GM12892 (cell line): ENCODE results near the gene KCNK2.

Experiments
- DNase-seq: peaks from one replicate; pipeline ENCODE4 v3.0.0; 2011; ENCODE audit not compliant: insufficient read length
- FAIRE-seq: peaks from 2 replicates; lab custom pipeline; 2011; peaks lifted over from hg19 to GRCh38; lab: Jason Lieb, UNC
- POLR2A ChIP-seq: IDR thresholded peaks from 2 replicates; pipeline ENCODE4 v1.6.1; 2011; ENCODE audit warnings: low read depth, low read length, control low read depth
- POLR2AphosphoS5 ChIP-seq: IDR thresholded peaks from 2 replicates; pipeline ENCODE4 v1.6.1; 2011; ENCODE audit warnings: low read depth, low read length, control low read depth
- TAF1 ChIP-seq: IDR thresholded peaks from 2 replicates; pipeline ENCODE4 v1.6.1; 2011; ENCODE audit warnings: low read depth, mild to moderate bottlenecking, control low read depth, low read length, borderline replicate concordance

KCNK2 gene

DNA sequence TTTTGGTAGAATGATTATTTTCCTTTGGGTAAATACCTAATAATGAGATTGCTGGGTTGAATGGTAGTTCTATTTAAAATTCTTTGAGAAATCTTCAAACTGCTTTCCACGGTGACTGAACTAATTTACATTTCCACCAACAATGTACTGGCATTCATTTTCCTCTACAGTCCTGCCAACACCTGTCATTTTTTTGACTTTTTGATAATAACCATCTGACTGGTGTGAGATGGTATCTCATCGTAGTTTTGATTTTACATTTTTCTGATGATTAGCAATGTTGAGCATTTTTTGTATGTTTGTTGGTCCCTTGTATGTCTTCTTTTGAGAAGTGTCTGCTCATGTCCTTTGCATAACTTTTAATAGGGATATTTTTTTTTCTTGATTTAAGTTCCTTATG, 23.5 kb downstream of the KCNK2 start:
- FAIRE-seq: no peak
- TF ChIP-seq POLR2A (no peak), TAF1 (no peak), POLR2AphosphoS5 (no peak)
- no peak for DNase-seq

DNA sequence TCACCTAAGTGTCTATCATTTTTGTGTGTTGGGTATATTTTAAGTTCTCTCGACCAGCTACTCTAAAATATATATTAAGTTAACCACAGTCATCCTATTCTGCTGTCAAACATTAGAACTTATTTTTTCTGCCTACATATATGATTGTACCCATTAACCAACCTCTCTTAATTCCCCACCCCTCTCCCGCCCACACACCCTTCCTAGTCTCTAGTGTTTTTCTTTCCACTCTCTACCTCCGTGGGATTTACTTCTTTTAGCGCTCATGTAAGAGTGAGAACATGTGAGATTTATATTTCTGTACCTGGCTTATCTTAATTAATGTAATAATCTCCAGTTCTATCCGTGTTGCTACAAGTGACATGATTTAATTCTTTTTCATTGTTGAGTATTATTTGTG, 26.6 kb downstream of the KCNK2 start:
- DNase-seq (no peak), FAIRE-seq (no peak)
- TF ChIP-seq POLR2A (no peak), POLR2AphosphoS5 (no peak), TAF1 (no peak)

DNA sequence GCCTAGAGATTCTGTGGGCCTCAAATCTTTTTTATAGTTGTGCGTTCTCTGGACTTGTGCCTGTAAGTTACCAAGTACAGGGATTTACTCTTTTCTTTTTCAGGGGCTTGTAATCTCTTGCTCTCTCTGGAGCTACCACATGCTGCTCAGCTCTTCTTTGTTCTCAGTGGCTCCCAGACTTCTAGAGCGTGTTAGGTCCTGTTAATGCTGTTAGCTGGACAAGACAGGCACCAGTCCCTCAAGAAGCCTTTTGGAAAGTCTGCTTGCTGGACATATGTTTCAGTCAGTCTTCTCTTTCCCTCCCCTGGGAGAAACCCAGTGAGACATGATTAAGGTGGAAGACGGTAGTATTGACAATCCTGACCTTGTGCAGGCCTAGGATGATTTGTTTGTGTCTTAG, 29.4 kb downstream of the KCNK2 start:
- FAIRE-seq: no peak
- TF ChIP-seq POLR2AphosphoS5 (no peak), TAF1 (no peak), POLR2A (no peak)
- no peak for DNase-seq

DNA sequence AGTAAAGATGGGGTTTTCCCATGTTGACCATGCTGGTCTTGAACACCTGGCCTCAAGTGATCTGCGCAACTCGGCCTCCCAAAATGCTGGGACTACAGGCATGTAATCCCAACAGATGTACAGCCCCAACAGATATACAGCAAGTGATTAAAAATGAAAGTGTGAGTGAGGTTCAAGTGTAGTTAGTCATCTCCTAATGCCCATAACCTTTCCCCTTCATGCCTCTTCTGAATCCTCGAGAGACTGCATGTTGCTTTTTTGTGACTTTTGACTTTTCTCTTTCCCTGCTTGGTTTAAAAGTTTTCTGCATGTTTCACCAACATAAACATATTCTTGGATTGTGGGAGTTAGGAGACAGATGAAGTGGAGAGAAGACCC, 31.2 kb downstream of the KCNK2 start:
- FAIRE-seq: no peak
- DNase-seq: no peak
- TF ChIP-seq POLR2A: no peak
- TF ChIP-seq TAF1: no peak
- TF ChIP-seq POLR2AphosphoS5: no peak

DNA sequence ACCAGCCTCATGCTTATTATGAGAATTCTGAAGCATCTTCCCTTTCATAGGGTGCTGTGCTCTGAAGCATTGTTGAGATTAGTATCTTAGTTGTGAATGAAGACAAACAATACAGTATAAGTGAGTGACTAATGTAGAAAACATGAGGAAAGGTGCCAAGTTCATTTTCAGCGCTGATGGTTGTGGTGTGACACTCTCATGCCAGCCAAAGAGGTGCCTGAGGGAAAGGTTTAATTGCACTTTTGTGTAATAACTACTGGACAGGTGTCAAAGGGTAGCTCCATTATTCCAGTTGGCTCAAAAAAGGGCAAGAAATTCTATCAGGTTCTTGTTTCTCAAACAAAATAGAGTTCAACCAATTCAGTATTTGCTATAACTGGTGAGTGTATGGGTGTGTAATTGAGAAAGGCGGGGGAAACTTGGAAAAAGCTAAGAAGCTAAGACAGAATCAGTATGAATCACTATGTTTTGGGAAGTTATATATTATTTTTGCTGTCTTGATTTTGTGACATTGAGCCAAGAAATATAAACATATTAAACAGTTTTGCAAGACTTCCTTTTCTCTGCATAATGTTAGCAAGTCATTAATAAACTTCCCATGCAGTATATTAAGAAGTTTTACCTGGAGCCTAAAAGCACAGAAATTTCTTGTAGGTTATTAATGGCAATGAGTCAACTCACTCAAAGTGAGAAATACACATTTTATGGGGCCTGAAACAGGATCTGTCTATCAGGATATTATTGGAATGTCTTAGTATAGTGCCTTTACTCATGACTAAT, 31.8 kb downstream of the KCNK2 start:
- no peak for TF ChIP-seq POLR2AphosphoS5
- no peak for TF ChIP-seq POLR2A
- TF ChIP-seq TAF1: no peak
- DNase-seq: no peak
- FAIRE-seq: no peak

DNA sequence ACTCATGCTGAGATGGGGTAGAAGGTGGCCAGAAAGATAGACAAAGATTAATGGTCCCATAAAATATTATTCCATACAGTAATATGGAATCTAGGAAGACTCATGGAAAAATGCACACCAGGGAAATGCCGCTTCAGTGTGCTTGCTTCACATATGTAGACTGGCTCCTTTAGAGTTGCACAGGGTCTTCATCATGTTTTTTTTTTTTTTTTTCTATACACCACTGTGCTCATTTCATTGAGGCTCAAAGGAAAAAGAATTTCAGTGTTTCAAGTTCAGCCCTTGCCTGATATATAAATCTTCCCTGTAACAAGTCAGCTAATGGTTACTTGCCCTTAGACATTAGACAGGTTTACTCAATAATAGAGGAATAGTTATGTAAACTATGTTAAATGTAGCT, 33.2 kb downstream of the KCNK2 start:
- TF ChIP-seq POLR2A: no peak
- TF ChIP-seq TAF1: no peak
- TF ChIP-seq POLR2AphosphoS5: no peak
- FAIRE-seq (no peak), DNase-seq (no peak)

DNA sequence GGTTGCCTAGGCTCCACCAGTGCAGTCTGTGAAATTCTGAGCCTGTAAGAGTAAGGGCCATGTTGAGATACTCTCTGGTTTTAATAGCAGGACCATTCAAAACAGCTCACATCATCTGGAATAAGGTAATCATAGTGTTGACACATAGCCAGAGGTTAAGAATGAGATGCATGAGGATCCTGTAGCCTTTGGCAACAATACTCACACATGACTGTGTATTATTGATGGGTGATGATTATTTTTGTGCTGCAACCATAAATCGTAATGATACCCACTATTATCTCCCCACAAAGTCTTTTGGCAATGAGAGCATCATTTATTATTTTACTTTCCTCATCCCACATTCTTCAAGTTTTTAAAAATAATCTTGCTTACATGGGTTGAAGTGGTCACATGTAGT, 35.5 kb downstream of the KCNK2 start:
- DNase-seq (no peak), FAIRE-seq (no peak)
- no peak for TF ChIP-seq POLR2AphosphoS5

DNA sequence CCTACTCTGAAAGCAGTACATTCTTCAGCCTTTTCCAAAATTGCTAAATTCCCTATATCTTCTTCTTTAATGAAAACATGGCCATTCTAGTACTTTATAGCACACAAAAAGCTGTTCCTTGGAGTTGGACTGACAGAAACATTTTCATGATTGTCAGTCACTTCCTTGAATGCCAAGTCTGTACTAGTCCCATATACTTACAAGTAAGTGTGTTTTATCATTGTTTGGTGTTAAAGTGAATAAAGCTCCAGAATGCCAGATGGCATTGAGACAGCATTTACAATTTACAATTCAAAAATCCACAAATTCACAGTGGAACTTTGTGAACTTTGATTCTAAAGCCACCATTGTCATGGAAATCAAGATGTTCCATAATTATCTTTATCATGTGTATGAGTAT, 36.5 kb downstream of the KCNK2 start:
- DNase-seq (no peak), FAIRE-seq (no peak)
- TF ChIP-seq POLR2AphosphoS5 (no peak), TAF1 (no peak), POLR2A (no peak)

DNA sequence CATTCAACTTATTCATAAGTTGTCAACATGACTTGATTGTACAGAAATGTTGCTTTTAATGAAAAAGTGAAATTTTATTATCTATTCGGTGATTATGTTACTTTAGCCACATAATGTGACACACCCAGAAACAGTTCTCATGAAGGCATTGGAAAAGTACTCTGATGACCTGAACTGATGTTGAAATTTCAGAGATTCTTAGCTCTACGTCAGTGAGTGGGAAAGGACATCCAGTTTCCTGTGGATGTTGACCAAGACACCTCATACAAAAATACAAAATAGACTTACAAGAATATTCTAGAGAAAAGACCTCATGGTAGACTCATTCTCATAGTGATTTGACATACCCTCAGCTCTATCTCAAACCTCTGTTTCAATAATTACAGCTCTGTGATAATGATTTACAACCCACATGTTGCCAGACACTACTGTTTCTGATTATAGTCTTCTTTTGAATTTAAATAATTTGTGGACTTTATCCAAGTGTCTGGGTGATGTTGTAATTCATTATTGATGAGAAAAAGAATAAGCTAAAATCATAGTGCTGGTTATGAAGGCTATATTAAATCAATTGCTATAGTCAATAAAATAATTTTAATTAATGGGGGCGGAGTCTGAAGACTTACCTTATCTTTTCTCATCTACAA, 37.3 kb downstream of the KCNK2 start:
- TF ChIP-seq POLR2A (no peak), TAF1 (no peak), POLR2AphosphoS5 (no peak)
- DNase-seq (no peak), FAIRE-seq (no peak)

DNA sequence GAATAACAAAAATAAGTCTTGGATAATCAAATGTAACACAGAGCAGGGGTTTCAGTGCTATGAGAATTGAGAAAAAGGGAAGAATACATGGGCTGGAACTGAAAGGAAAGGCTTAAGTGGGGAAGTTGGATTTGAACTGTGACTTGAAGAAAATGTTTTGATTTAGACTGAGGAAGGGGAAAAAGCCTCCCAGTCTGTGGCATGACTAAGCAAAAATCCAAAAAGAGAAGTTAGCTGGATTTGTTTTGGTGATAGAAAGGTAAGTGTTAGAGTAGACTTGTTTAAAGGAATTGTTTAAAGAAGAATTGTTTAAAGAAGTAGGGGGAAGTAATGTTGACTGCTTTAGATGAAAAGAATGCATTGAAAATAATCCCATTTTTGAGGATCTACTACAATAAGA, 46.0 kb downstream of the KCNK2 start:
- DNase-seq: no peak
- no peak for FAIRE-seq

DNA sequence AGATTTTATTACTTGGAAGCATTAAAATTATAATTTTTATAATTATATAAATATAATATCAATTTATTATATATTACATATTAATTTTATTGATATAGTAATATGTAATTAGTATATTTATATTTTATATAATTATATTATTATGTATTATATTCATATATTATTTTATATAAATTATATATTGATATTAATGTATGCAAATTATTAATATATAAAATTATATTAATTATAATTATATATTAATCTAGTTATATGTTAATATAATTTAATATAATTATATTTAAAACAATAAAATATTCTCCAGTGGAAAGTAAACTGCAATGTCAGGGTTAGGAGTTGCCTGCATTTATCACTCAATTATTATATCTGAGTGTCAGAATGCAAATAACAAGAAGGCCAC, 48.8 kb downstream of the KCNK2 start:
- DNase-seq: no peak

More for the DNA sequence above, 46.0 kb downstream of the KCNK2 start:
- TF ChIP-seq POLR2AphosphoS5: no peak
- TF ChIP-seq TAF1: no peak
- TF ChIP-seq POLR2A: no peak

DNA sequence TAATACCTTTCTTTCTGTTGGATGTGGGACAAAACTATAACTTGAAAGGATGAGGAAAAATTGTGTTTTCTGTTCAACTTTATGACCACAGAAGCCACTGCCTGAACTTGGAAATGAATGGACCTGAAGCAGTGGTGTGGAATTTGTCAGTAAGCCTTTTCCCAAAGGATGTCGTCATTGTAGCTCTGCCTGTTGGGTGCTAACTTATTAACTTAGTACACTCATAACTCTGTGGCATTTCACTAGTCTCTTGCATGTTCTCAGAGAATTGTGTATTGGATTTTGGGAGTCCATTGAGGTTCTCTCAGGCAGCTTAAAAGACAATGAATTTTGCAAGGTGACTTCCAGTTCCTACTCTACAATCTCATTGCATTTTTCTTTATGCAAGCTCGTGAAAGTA, 49.6 kb downstream of the KCNK2 start:
- TF ChIP-seq POLR2AphosphoS5 (no peak), POLR2A (no peak), TAF1 (no peak)
- DNase-seq (no peak), FAIRE-seq (no peak)

More for the DNA sequence above, 48.8 kb downstream of the KCNK2 start:
- no peak for TF ChIP-seq POLR2AphosphoS5
- no peak for TF ChIP-seq TAF1
- FAIRE-seq: no peak

DNA sequence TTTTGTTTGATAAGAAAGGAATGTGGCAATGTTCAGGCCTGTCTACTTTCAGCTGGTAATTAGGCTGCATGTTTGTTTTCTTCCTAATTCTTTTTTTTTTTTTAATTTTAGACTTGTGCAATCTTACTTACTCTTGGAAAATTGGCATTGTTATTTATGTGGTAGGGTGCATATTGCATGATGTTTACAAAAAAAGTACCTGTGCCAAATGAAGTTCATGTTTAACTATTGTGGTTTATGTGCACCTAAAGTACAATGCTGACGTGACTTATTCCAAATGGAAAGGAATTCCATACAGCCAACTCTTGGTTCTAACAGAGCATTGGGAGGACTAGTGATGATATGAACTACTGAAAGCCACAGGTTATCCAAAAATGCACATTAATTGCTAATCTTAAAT, 51.0 kb downstream of the KCNK2 start:
- no peak for FAIRE-seq
- no peak for DNase-seq
- TF ChIP-seq POLR2A (no peak), TAF1 (no peak), POLR2AphosphoS5 (no peak)
